ENCODE data around the gene SDR9C7. TPM values are rescaled to one million over a fixed set of nuclear protein-coding genes. Genes with fewer than 3 reads are reported as not detected.
"Not testable (repeated sequence)": the region's sequence is repeated elsewhere in the genome, so short reads cannot be mapped to it uniquely, and the experiment has no call there.

SDR9C7 gene
- total and polyA plus RNA-seq, 7 experiments from 2014 or later, result not detected

- H3K36me3 Mint-ChIP-seq; H3K4me1 ChIP-seq (ENCODE audit: control insufficient read depth in 2 of 2, insufficient read depth in 2 of 2, low read length in 2 of 2); CTCF ChIA-PET; intact Hi-C loops (cut with micrococcal nuclease); ATAC-seq; H3K9me3 ChIP-seq (ENCODE audit: control insufficient read depth in 2 of 3, low read length in 3 of 3); H3K27me3 ChIP-seq (ENCODE audit: control insufficient read depth in 2 of 2, insufficient read depth in 2 of 2, low read length in 2 of 2); H3K27ac Mint-ChIP-seq; H3K36me3 ChIP-seq (ENCODE audit: control insufficient read depth in 2 of 3, insufficient read depth in 3 of 3, low read length in 3 of 3); DNase-seq; H3K4me3 Mint-ChIP-seq; H3K4me1 Mint-ChIP-seq; H3K27ac ChIP-seq (ENCODE audit: low read depth, low read length); POLR2A ChIA-PET; H3K4me3 ChIP-seq (ENCODE audit: low read length): not testable (repeated sequence)
- H3K27me3 Mint-ChIP-seq, result peaks cover 0 to 12% (median 0%) of the 10 kb centered on the region in 5 donors
- H3K9me3 Mint-ChIP-seq, result peaks cover 0 to 21% (median 12%) of the 10 kb centered on the region in 11 donors
These were observed 29.3 kb upstream of the SDR9C7 start for GRCh38 chr12:56963557-56963956.

- H3K4me3 Mint-ChIP-seq, result not testable (repeated sequence)
These were observed 28.0 kb upstream of the SDR9C7 start for GRCh38 chr12:56962247-56962646.

GRCh38 chr12:56958422-56958821 is 24.2 kb upstream of the SDR9C7 start:
- no peak overlapping the region for H3K27ac Mint-ChIP-seq
- Histone ChIP-seq H3K27ac (ENCODE audit: low read depth, low read length) (no peak overlapping the region), H3K9me3 (ENCODE audit: control insufficient read depth in 2 of 3, low read length in 3 of 3) (no peaks in the 10 kb centered on the region), H3K27me3 (ENCODE audit: control insufficient read depth in 2 of 2, insufficient read depth in 2 of 2, low read length in 2 of 2) (no peaks in the 10 kb centered on the region), H3K36me3 (ENCODE audit: control insufficient read depth in 2 of 3, insufficient read depth in 3 of 3, low read length in 3 of 3) (no peaks in the 10 kb centered on the region), H3K4me3 (ENCODE audit: low read length) (no peak overlapping the region), H3K4me1 (ENCODE audit: control insufficient read depth in 2 of 2, insufficient read depth in 2 of 2, low read length in 2 of 2) (no peaks in the 10 kb centered on the region)
- no peak overlapping the region for H3K4me3 Mint-ChIP-seq
- peaks cover 0 to 15% (median 7%) of the 10 kb centered on the region in 5 donors for H3K36me3 Mint-ChIP-seq
- peaks cover 0 to 37% (median 10%) of the 10 kb centered on the region in 11 donors for H3K9me3 Mint-ChIP-seq
- ATAC-seq (no peak), DNase-seq (no peak)
- ChIA-PET POLR2A (no interaction called here), CTCF (no interaction called here)
- peaks cover 0 to 13% (median 3%) of the 10 kb centered on the region in 5 donors for H3K27me3 Mint-ChIP-seq
- H3K4me1 Mint-ChIP-seq, result peaks cover 0 to 2% (median 0%) of the 10 kb centered on the region in 7 donors
- intact Hi-C loops (cut with micrococcal nuclease), result no loop called here

More at GRCh38 chr12:56962247-56962646, 28.0 kb upstream of the SDR9C7 start:
- Mint-ChIP-seq H3K27me3 (peaks cover 0 to 12% (median 0%) of the 10 kb centered on the region in 5 donors), H3K9me3 (peaks cover 0 to 34% (median 12%) of the 10 kb centered on the region in 11 donors), H3K36me3 (peaks cover 0 to 11% (median 7%) of the 10 kb centered on the region in 5 donors), H3K27ac (peak overlapping the region in 1 of 9 donors; percentile 32)
- intact Hi-C loops (cut with micrococcal nuclease); H3K9me3 ChIP-seq (ENCODE audit: control insufficient read depth in 2 of 3, low read length in 3 of 3); H3K4me1 Mint-ChIP-seq; H3K4me1 ChIP-seq (ENCODE audit: control insufficient read depth in 2 of 2, insufficient read depth in 2 of 2, low read length in 2 of 2); DNase-seq; H3K36me3 ChIP-seq (ENCODE audit: control insufficient read depth in 2 of 3, insufficient read depth in 3 of 3, low read length in 3 of 3); H3K27ac ChIP-seq (ENCODE audit: low read depth, low read length); H3K27me3 ChIP-seq (ENCODE audit: control insufficient read depth in 2 of 2, insufficient read depth in 2 of 2, low read length in 2 of 2); ATAC-seq; H3K4me3 ChIP-seq (ENCODE audit: low read length); CTCF ChIA-PET: not testable (repeated sequence)
- POLR2A ChIA-PET, result interaction anchor here (0.6 kb wide), 1 partner anchor 709 kb away, joined by 5 read pairs; no protein-coding TSS in a partner anchor

- H3K9me3 ChIP-seq (ENCODE audit: control insufficient read depth in 2 of 3, low read length in 3 of 3), result no peaks in the 10 kb centered on the region
- no peak within 1 kb of the TSS for H3K4me3 ChIP-seq (ENCODE audit: low read length)
- ChIA-PET POLR2A (no interaction called here), CTCF (no interaction called here)
- Mint-ChIP-seq H3K9me3 (peaks cover 0 to 37% (median 6%) of the 10 kb centered on the region in 11 donors), H3K27me3 (peaks cover 0 to 13% (median 3%) of the 10 kb centered on the region in 5 donors), H3K27ac (no peak within 1 kb of the TSS), H3K36me3 (peaks cover 0 to 17% (median 16%) of the 10 kb centered on the region in 5 donors), H3K4me3 (no peak within 1 kb of the TSS), H3K4me1 (peaks cover 0 to 2% (median 0%) of the 10 kb centered on the region in 7 donors)
- H3K27me3 ChIP-seq (ENCODE audit: control insufficient read depth in 2 of 2, insufficient read depth in 2 of 2, low read length in 2 of 2), result no peaks in the 10 kb centered on the region
- intact Hi-C loops (cut with micrococcal nuclease), result no loop called here
- no peak within 1 kb of the TSS for H3K27ac ChIP-seq (ENCODE audit: low read depth, low read length)
- no peak for DNase-seq
- H3K36me3 ChIP-seq (ENCODE audit: control insufficient read depth in 2 of 3, insufficient read depth in 3 of 3, low read length in 3 of 3), result no peaks in the 10 kb centered on the region
- H3K4me1 ChIP-seq (ENCODE audit: control insufficient read depth in 2 of 2, insufficient read depth in 2 of 2, low read length in 2 of 2), result no peaks in the 10 kb centered on the region
- ATAC-seq, result no peak
These were observed 23.2 kb upstream of the SDR9C7 start, which contains the start of gene RDH16 for GRCh38 chr12:56957229-56958052. Gene RDH16, minus strand, starts transcription at chr12:56957608. Its CDS starts 146 bp downstream, at chr12:56957462.

DNA sequence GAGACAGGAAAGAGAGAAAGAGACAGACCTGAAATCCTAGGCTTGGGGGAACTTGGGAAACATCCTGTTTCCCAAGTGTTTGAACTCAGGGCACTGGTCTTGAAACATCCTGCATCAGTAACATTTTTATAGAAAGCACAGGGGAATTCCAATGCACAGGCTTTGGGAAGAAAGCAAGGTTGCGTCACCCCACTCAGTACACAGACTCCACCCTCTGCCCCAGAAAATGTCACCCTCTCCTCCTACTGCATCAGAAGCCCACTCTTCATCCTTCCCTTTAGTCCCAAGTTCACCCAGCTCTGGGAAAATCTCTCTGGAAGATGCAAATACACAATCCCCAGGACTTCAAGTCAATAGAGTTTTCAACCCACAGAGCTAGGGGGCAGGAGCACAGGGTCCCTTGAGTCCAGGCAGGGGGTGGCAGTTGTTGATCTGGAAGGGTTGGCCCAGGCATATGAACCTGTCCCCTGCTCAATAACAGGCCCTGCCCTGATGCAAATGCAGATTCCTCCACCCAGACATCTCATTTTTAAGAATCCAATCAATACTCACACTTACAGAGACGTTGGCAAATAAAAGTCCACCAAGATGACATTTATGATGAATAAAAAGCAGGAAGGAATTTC is 21.5 kb upstream of the SDR9C7 start:
- Histone ChIP-seq H3K36me3 (ENCODE audit: control insufficient read depth in 2 of 3, insufficient read depth in 3 of 3, low read length in 3 of 3) (no peaks in the 10 kb centered on the region), H3K9me3 (ENCODE audit: control insufficient read depth in 2 of 3, low read length in 3 of 3) (no peaks in the 10 kb centered on the region), H3K27me3 (ENCODE audit: control insufficient read depth in 2 of 2, insufficient read depth in 2 of 2, low read length in 2 of 2) (no peaks in the 10 kb centered on the region), H3K27ac (ENCODE audit: low read depth, low read length) (no peak overlapping the region), H3K4me1 (ENCODE audit: control insufficient read depth in 2 of 2, insufficient read depth in 2 of 2, low read length in 2 of 2) (no peaks in the 10 kb centered on the region), H3K4me3 (ENCODE audit: low read length) (no peak overlapping the region)
- peaks cover 0 to 2% (median 0%) of the 10 kb centered on the region in 7 donors for H3K4me1 Mint-ChIP-seq
- DNase-seq (no peak), ATAC-seq (no peak)
- H3K27ac Mint-ChIP-seq, result no peak overlapping the region
- CTCF ChIA-PET, result no interaction called here
- H3K36me3 Mint-ChIP-seq, result peaks cover 0 to 28% (median 27%) of the 10 kb centered on the region in 5 donors
- peaks cover 0 to 21% (median 3%) of the 10 kb centered on the region in 11 donors for H3K9me3 Mint-ChIP-seq
- POLR2A ChIA-PET, result no interaction called here
- no peak overlapping the region for H3K4me3 Mint-ChIP-seq
- H3K27me3 Mint-ChIP-seq, result peaks cover 0 to 10% (median 3%) of the 10 kb centered on the region in 5 donors
- intact Hi-C loops (cut with micrococcal nuclease), result no loop called here

- Histone ChIP-seq H3K36me3 (ENCODE audit: control insufficient read depth in 2 of 3, insufficient read depth in 3 of 3, low read length in 3 of 3) (no peaks in the 10 kb centered on the region), H3K27ac (ENCODE audit: low read depth, low read length) (no peak overlapping the region), H3K27me3 (ENCODE audit: control insufficient read depth in 2 of 2, insufficient read depth in 2 of 2, low read length in 2 of 2) (no peaks in the 10 kb centered on the region), H3K4me3 (ENCODE audit: low read length) (no peak overlapping the region), H3K9me3 (ENCODE audit: control insufficient read depth in 2 of 3, low read length in 3 of 3) (no peaks in the 10 kb centered on the region), H3K4me1 (ENCODE audit: control insufficient read depth in 2 of 2, insufficient read depth in 2 of 2, low read length in 2 of 2) (no peaks in the 10 kb centered on the region)
- DNase-seq (no peak), ATAC-seq (no peak)
- intact Hi-C loops (cut with micrococcal nuclease), result no loop called here
- H3K4me3 Mint-ChIP-seq, result no peak overlapping the region
- H3K27me3 Mint-ChIP-seq, result peaks cover 0 to 7% (median 3%) of the 10 kb centered on the region in 5 donors
- CTCF ChIA-PET, result no interaction called here
- POLR2A ChIA-PET, result no interaction called here
- peaks cover 0 to 21% (median 3%) of the 10 kb centered on the region in 11 donors for H3K9me3 Mint-ChIP-seq
- H3K4me1 Mint-ChIP-seq, result peaks cover 0 to 2% (median 0%) of the 10 kb centered on the region in 7 donors
- peaks cover 0 to 32% (median 28%) of the 10 kb centered on the region in 5 donors for H3K36me3 Mint-ChIP-seq
- no peak overlapping the region for H3K27ac Mint-ChIP-seq
These were observed 20.7 kb upstream of the SDR9C7 start for GRCh38 chr12:56954958-56955355.
